Astrocyte of the hippocampus (primary cell): ENCODE data around the gene NAA40.

ENCODE experiments used
- DNase-seq: peaks from one replicate; pipeline ENCODE4 v3.0.0; 2011; ENCODE audit warnings: low read depth, low spot score

The NAA40 gene

GRCh38 chr11:63986156-63986931 is 47.5 kb downstream of the NAA40 start, which contains the start of gene OTUB1:
OTUB1 (plus strand) TSS chr11:63986438; CDS start chr11:63986457, 19 bp downstream.
- peak; percentile 95 for DNase-seq

- no peak for DNase-seq
Measured at GRCh38 chr11:63986932-63987513, 48.2 kb downstream of the NAA40 start.

- no peak for DNase-seq
Measured at GRCh38 chr11:63991558-63991957, 52.8 kb downstream of the NAA40 start.

- DNase-seq: no peak
Measured at GRCh38 chr11:63993100-63993499, 54.3 kb downstream of the NAA40 start.

GRCh38 chr11:63993993-63994392 is 55.2 kb downstream of the NAA40 start:
- DNase-seq: no peak

GRCh38 chr11:63996512-63996911 is 57.7 kb downstream of the NAA40 start:
- DNase-seq: no peak

- DNase-seq: no peak
Measured at GRCh38 chr11:63997104-63997700, 58.4 kb downstream of the NAA40 start.

GRCh38 chr11:63997801-63998337 is 59.1 kb downstream of the NAA40 start:
- no peak for DNase-seq

- DNase-seq: no peak
Measured at GRCh38 chr11:63998558-63999348, 60.0 kb downstream of the NAA40 start.

- peak; percentile 82 for DNase-seq
Measured at GRCh38 chr11:63999349-64000025, 60.7 kb downstream of the NAA40 start.

GRCh38 chr11:64000026-64000739 is 61.4 kb downstream of the NAA40 start:
- DNase-seq: peak; percentile 90

- DNase-seq: no peak
Measured at GRCh38 chr11:64000740-64001483, 62.1 kb downstream of the NAA40 start.

- DNase-seq: no peak
Measured at GRCh38 chr11:64001484-64002420, 63.0 kb downstream of the NAA40 start.

- DNase-seq: peak; percentile 74
Measured at GRCh38 chr11:64003807-64004589, 65.2 kb downstream of the NAA40 start.

- peak; percentile 53 for DNase-seq
Measured at GRCh38 chr11:64004590-64004984, 65.8 kb downstream of the NAA40 start.

GRCh38 chr11:64005691-64006090 is 66.9 kb downstream of the NAA40 start:
- DNase-seq: no peak

GRCh38 chr11:64006398-64006797 is 67.6 kb downstream of the NAA40 start:
- no peak for DNase-seq
